Forelimb muscle (tissue), 1 donor: ENCODE results near the gene GPX2. TPM values are rescaled to one million over a fixed set of nuclear protein-coding genes. Genes with fewer than 3 reads are reported as not detected.

ENCODE experiments used
- DNase-seq: peaks from one replicate; pipeline ENCODE4 v3.0.0-alpha.2; 2013; ENCODE audit warnings: low read depth
- polyA plus RNA-seq: library from polyadenylated mRNA; unstranded; fragments of 120-200 nt; gene quantifications from one replicate; pipeline ENCODE4 v1.2.1, GENCODE V29; 2013; ENCODE audit not compliant: insufficient read length

The GPX2 gene
- polyA plus RNA-seq, 1 donor: 0.35 TPM

GRCh38 chr14:64960762-64961276 lies 18.3 kb upstream of the GPX2 start:
- DNase-seq: no peak

- DNase-seq: no peak
Observed at GRCh38 chr14:64958743-64959142, 16.2 kb upstream of the GPX2 start.

DNA sequence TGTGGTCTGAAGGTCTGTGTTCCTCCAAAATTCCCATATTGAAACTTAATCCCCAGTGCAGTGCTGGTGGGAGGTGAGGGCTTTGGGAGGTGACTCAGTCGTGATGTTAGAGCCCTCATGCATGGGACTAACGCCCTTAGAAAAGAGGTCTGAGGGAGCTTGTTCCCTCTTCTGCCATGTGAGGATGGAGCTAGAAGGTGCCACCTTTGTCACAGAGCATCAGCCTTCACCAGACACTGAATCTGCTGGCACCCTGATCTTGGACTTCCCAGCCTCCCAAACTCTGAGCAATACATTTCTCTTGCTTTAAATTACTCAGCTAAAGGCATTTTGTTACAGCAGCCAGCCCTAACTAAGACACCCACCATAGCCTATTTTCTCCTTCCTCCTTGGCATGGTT lies 15.7 kb upstream of the GPX2 start:
- DNase-seq: no peak

DNA sequence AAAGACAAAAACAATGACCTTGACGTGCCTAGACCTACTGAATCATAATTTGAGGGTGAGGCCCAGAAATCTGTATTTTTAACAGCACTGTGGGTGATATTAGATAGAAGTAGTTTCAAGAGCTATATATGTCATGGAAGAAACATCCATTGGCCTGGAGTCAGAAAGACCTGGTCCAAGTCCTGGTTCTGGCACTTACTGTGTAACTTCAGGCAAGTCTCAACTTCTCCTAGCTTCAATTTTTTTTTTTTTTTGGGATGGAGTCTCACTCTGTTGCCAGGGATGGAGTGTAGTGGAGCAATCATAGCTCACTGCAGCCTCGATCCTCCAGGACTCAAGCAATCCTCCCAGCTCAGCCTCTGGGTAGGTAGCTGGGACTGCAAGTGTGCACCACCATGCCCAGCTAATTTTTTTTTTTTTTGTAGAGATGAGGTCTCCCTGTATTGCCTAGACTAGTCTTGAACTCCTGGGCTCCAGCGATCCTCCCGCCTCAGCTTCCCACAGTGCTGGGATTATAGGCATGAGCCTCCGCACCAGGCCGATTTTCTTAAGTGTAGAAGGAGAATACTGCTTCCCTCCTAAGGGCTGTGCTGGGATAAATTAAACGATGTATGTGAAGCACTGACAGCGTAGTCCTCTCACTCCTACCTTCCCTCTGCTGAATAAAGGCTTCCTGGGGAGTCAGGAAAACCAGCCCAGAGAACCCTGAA lies 14.3 kb upstream of the GPX2 start:
- no peak for DNase-seq

GRCh38 chr14:64955297-64955696 lies 12.8 kb upstream of the GPX2 start:
- no peak for DNase-seq

DNA sequence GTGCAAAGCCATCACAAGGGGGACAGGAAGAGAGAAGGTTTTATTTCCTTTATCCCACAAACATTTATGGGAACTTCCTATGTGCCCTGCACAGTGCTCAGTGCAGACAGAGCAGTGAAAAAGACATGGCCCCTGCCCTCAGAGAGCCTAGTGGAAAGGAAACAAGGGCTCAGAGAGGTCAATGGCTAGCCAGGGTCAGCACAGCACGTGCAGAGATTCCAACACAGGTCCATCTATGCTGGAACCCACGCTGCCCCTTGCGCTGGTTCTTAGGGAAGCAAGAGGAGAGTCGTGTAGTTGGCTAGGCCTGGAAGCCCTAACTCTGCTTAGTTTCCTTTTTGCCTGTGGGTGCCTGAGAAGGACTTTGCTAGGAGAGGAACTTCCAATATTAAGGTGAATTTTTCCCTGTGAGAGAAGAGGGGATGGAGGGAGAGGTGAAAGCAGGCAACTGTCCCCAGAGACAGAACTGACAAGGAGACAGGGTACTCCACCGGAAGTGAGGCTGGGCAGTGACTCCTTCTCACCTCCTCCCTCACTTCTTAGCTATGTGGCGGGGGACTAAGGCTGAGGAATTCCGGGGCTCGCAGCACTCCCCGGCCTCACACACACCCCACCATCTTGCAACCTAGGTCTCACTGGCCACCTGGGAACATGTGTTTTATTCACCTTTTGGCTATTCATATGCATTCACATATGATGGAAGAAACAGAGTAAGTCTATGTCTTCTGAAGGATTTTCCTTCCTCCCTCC lies 12.1 kb upstream of the GPX2 start:
- DNase-seq: no peak

GRCh38 chr14:64953661-64954060 lies 11.1 kb upstream of the GPX2 start:
- DNase-seq: no peak

DNA sequence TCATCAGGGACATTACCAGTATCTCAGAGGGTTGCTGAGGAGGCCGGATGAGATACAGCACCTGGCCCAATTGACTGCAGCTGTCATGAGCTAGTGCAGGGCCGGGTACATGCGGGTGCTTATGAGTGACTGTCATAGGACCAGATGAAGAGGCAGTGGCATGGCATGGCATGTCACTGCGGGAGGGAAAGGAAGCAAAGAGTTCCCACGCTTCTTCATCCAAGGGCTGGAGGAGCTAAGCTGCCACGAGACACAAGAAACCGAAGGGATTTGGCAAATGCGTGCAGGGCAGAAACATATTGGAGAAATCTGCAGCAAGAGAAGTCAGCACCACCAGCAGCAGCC lies 10.7 kb upstream of the GPX2 start:
- DNase-seq: no peak

GRCh38 chr14:64952598-64953309 lies 10.2 kb upstream of the GPX2 start:
- DNase-seq: no peak

DNA sequence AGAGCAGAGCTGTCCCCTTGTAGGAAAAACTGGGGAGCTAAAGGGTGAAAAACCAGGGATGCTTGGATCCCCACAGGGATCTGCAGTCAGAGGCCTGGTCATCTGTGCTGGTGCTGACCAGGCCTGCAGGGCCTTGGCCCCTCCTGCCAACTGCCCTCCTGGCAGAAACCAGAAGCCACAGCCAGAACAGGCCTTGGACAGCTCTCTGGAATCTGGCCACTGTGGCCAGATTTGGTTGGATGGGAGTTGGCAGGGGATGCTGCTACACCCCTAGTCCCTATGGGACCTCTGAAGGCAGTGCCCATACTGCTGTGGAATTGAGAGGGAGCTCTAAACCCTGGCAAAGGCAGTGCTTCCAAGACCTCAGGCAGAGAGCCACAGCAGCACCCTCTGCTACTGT lies 9.2 kb upstream of the GPX2 start:
- no peak for DNase-seq

DNA sequence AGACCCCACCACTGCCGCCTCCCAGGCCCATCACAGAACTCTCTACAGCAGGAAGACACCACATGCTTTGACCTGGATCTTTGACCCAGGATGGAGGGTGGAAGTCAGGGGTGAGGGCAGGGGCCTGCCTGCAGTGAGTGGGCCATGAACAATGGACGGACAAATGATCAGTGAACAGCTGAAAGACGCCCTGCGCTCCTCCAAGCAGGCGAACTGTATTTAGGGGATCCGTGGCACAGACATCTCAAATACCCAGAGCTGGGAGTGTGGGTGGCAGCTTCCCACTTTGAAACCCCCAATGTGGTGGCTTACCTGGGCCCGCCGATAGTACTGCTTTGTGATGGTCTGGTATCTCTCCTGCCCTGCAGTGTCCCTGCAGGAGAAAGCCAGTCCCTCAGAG lies 8.7 kb upstream of the GPX2 start:
- no peak for DNase-seq

GRCh38 chr14:64950889-64951288 lies 8.3 kb upstream of the GPX2 start:
- DNase-seq: no peak

DNA sequence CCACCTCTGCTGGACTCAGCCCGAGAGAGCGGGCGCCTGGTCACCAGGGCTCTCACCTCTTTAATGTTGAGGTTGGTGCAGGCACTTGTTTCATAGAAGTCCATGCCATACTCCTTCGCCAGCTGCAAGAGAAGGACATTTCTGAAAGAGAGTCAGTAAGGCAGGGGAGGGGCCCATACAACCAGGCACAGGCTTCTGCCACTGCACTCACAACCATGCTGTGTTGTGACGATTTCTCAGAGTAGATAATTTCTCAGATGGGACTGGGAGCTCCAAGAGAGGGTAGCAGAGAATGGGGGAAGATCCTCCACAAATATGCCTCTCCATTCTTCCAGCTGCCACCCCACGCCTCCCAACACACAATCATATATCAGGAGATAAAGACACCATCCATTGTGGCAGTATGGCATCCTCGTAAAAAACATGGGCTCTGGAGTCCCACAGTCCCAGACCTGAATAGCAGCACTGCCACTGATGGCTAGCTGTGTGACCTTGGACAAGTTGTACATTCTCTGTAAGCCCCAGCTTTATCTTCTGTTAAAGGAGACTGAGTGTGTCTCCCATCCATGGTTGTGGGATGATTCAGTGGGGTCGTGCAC lies 6.2 kb upstream of the GPX2 start:
- no peak for DNase-seq

DNA sequence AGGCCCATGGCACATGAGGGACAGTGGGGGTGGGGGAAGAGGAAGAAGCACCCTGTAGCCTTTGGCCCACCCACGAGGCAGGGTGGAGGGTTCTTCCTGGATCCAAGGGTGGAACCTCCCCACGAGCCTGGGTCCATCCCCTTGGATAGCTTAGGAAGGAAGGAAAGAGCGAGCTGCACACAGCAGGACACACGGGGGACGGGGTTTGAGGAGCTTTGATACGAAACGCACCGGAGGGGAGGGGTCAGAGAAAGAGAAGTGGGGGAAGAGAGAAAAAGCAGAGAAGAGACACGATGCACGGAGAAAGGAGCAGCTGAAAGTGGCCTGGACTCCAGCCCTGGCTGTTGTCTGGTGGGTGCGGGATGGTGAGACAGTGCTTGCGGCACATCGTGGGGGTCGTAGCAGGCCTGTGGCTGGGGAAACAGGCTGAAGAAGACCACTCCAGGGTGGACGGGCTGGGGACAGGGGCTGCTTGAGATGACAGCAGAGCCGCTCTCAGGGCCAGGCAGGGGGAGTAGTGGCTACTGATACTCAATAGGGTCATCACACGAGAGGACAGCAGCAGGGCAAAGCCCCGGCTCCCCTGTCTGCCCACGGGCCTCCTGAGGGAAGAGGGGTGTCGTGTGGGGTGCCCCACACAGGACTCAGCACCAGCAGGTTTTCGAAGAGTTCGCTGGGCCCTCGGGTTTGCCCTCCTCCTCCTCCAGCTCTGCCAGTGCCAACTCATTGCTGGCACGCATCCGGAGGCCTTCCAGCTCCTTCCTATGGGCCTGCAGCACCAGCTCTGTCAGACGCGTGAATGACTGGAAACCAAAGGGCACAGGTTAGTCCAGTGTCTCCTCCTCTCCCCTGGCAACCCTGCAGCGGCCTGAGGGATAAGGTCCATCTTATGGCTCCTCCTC lies 5.4 kb upstream of the GPX2 start:
- no peak for DNase-seq

DNA sequence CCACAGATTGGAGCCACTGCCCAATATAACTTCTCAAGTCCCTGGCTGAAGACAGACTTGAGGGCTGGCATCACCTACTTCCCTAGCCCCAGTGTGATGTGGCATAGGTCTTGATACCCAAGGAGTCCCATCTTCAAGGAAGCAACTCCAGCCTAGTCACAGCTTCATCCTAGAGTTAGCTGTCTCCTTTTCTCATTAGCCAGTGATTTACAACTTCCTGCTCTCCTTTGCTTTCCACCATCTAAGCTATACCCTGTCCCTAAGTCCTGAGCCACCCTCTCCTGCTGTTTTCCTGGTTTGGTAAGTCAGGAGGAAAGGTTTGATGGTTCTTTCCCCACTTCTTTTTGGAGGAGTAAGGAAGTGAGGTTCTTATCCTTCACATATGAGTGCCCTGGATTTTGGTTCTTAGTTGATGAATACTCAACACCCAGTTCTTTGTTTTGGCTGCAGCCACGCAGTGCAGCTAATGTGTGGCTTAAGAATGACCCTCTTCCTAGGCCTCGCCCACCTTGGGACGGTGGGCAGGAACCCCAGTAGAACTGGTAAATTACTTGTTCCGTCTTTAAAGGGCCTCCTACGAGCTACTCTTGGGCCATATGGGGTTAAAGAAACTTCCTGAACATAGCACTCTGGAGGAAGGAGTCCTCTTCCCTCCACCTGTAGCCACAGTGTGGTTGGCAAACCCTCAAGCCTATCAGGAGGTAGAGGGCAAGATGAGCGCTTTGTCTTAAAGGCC lies 3.9 kb upstream of the GPX2 start:
- no peak for DNase-seq

DNA sequence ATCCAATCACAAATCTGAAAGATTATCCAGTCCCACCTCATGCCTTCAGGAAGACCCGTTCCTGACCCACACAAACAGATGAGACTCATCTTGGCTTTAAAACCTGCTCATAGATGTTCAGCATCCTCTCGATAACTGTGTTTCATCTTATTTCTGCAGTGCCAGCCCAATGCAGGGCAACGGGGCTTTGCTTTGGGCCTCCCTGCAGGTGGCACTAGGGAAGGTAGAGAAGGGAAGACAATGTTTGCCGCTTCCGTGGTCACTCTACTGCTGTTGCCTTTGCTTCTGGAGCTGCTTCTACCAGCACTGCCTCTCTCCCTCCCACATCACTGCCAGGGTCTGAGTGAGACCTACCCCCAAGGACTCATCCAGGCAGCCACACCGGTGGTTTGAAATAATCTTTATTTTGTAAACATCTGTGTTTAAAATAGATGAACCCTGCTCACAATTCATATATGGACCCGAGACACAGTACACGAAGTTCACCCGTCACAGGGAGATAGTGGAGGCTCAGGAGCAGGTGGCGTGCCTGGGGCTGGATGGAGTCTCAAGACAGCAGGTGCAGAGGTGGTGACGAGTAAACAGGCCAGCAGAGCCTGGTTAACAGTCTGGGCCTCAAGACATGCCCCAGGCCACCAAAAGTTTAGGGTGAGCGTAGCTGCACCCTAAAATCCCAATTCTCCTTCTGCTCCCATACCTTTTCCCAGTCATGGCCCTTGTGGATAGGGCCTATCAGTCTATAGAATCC lies 3.1 kb upstream of the GPX2 start:
- DNase-seq: no peak

DNA sequence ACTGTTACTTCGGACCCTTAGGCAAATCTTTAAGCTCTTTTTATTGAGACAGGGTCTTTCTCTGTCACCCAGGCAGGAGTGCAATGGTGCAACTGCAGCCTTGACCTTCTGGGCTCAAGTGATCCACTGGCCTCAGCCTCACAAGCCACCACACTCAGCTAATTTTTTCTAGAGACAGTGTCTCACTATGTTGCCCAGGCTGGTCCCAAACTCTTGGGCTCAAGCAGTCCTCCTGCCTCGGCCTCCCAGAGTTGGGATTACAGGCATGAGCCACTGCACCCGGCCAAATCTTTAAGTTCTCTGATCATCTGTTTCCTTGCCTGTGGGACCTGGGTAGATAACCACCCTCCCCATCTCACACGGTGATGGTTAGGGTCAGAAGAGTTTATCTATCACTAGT lies 2.3 kb upstream of the GPX2 start:
- no peak for DNase-seq

DNA sequence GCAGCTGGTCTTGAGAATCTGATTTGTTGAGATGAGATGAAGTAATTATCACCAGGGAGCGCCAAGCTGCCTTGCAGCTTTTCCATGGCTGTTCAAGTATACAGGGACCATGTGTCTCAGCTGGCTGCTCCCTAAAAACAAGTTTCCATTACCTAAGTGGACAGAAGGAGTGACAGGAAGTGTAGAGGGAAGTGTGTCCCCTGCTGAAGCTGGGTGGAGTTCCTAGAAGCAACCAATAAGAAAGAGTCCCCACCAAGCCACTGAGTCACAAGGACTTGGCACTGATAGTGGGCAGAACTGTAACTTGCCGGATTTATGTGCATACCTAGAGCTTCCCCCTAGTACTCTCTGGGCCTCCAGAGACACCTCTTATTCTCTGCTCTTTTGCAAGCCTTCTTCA lies 1.5 kb upstream of the GPX2 start:
- DNase-seq: no peak

GRCh38 chr14:64943556-64943955 lies 1.0 kb upstream of the GPX2 start:
- no peak for DNase-seq
